ENCODE measurements around the gene IGF1R. TPM values are rescaled to one million over a fixed set of nuclear protein-coding genes. Genes with fewer than 3 reads are reported as not detected.

Gene IGF1R
- total RNA-seq, 1 experiment from 2014 or later, result 16.3 TPM

- intact Hi-C loops (cut with micrococcal nuclease), result no loop called here
- H4K20me1 ChIP-seq (ENCODE audit: insufficient read depth), result no peaks in the 10 kb centered on the region
- H3K4me3 ChIP-seq (replicated peaks in 1 of 2; ENCODE audit: low read depth in 1 of 2, low read length in 2 of 2), result no peak overlapping the region
- no TSS peak for BruUV-seq (replicated peaks)
- POLR2A ChIA-PET, result no interaction called here
- no peak overlapping the region for H3K9ac ChIP-seq (ENCODE audit: low read length)
- H3K9me3 ChIP-seq (ENCODE audit: control insufficient read depth in 1 of 2, insufficient read depth in 1 of 2, low read depth in 1 of 2, low read length in 2 of 2), result no peaks in the 10 kb centered on the region
- H3K4me1 ChIP-seq (ENCODE audit: control insufficient read depth in 1 of 2, insufficient read depth in 2 of 2, low read length in 2 of 2), result peaks cover 22 to 25% of the 10 kb centered on the region in 2 experiments
- DNase-seq (ENCODE audit: low read depth, low spot score), result no peak
- H3K27me3 ChIP-seq (ENCODE audit: insufficient read depth, low read length), result no peaks in the 10 kb centered on the region
- RAD21 ChIA-PET (ENCODE audit: low non-redundant PET in 1 of 2, low total read pairs in 2 of 2, uncharacterized antibody in 2 of 2, unreplicated experiment in 2 of 2), result no interaction called here
- H3K36me3 ChIP-seq (ENCODE audit: control insufficient read depth in 1 of 2, insufficient read depth in 2 of 2, low read length in 2 of 2), result no peaks in the 10 kb centered on the region
- CTCF ChIA-PET, result no interaction called here
- no peak overlapping the region for H3K27ac ChIP-seq (ENCODE audit: low read depth, low read length)
- TF ChIP-seq POLR2A (IDR thresholded peaks at IDR 0.05; ENCODE audit: borderline replicate concordance, extremely low read depth, insufficient read depth, insufficient read length) (no peak), EZH2phosphoT487 (IDR thresholded peaks at IDR 0.05; ENCODE audit: borderline replicate concordance) (no peak), RAD21 (IDR thresholded peaks at IDR 0.05; ENCODE audit: low read depth) (no peak), CTCF (IDR thresholded peaks at IDR 0.05 in 2 of 3, conservative IDR thresholded peaks at IDR 0.05 in 1 of 3; ENCODE audit: borderline replicate concordance in 1 of 3, insufficient read depth in 1 of 3, low read depth in 2 of 3, low read length in 2 of 3) (no peak), ZFX (IDR thresholded peaks at IDR 0.05) (no peak), JUND (IDR thresholded peaks at IDR 0.05) (no peak), SRF (IDR thresholded peaks at IDR 0.05; ENCODE audit: low read depth) (no peak), SP1 (IDR thresholded peaks at IDR 0.05; ENCODE audit: low read depth) (no peak)
- no peak overlapping the region for H3K4me2 ChIP-seq (ENCODE audit: low read length)
- no peak for ATAC-seq
- H2AFZ ChIP-seq (ENCODE audit: low read depth, low read length, poor library complexity, severe bottlenecking), result no peak overlapping the region
- no peaks in the 10 kb centered on the region for H3K9me2 ChIP-seq (ENCODE audit: insufficient read depth)
- H3K79me2 ChIP-seq (ENCODE audit: insufficient read depth, low read length), result no peaks in the 10 kb centered on the region
Measured at GRCh38 chr15:98875309-98875708, 227.0 kb downstream of the IGF1R start.
